K562 (cell line): ENCODE data around the gene ARPC4. TPM values are rescaled to one million over a fixed set of nuclear protein-coding genes. Genes with fewer than 3 reads are reported as not detected.

Experiments used
- BRF2 ChIP-seq: IDR thresholded peaks from 3 replicates; pipeline ENCODE4 v1.6.1; 2011; ENCODE audit warnings: borderline replicate concordance, mild to moderate bottlenecking; ENCODE audit not compliant: insufficient read length, insufficient read depth
- CHD2 ChIP-seq: IDR thresholded peaks from 2 replicates; pipeline ENCODE4 v1.6.1; 2011; ENCODE audit warnings: low read depth, low read length
- KLF6 ChIP-seq: fragments of 250-450 bp; sonication (Bioruptor Pico); IDR thresholded peaks from 2 replicates; pipeline ENCODE4 v1.4.0; 2020; ENCODE audit warnings: mild to moderate bottlenecking, moderate library complexity, borderline replicate concordance
- L3MBTL2 ChIP-seq: fragments of 450-650 bp; IDR thresholded peaks from 2 replicates; pipeline ENCODE4 v1.6.1; 2016; ENCODE audit warnings: mild to moderate bottlenecking, moderate library complexity
- NFE2 ChIP-seq: IDR thresholded peaks from 2 replicates; pipeline ENCODE4 v1.6.1; 2014; ENCODE audit warnings: antibody characterized with exemption, low read depth
- SUPT5H ChIP-seq: fragments of 450-650 bp; IDR thresholded peaks from 2 replicates; pipeline ENCODE4 v1.6.1; 2016
- THRAP3 ChIP-seq: fragments of 450-650 bp; IDR thresholded peaks from 2 replicates; pipeline ENCODE4 v1.6.1; 2016; ENCODE audit warnings: mild to moderate bottlenecking, inconsistent platforms, borderline replicate concordance
- ZNF124 ChIP-seq: sonication (generic); formaldehyde crosslinking; IDR thresholded peaks from 2 replicates; pipeline ENCODE4 v1.8.1; 2022; ENCODE audit warnings: missing genetic modification reagents
- polyA plus RNA-seq, 8 experiments: library from polyadenylated mRNA; depleted of rRNA in 4 of 8; stranded (reverse) in 5 of 8; unstranded in 3 of 8; fragments of >200 nt; fragmentation: Nextera tagmentation in 2 of 8; fragmentation: Illumina TruSeq in 1 of 8; extraction: Ambion mirVana in 2 of 8; extraction: Trizol in 1 of 8; gene quantifications; 2 replicates each; pipeline versions ENCODE4 v1.2.1 to v1.2.3, GENCODE V29; 2011 to 2014; ENCODE audit warnings: inconsistent platforms in 1 of 8, missing spikeins in 1 of 8
- total RNA-seq, 7 experiments: library from RNA; depleted of rRNA in 6 of 7; stranded (reverse); fragments of >200 nt in 6 of 7; fragmentation: Illumina TruSeq in 2 of 7; extraction: Trizol in 2 of 7; gene quantifications; 2 replicates each; pipeline versions ENCODE4 v1.2.1 to v1.2.3, GENCODE V29; 2011 to 2021; ENCODE audit warnings: low replicate concordance in 1 of 7
- TF ChIP-seq, protein P1 (sequence below): fragments of 250-450 bp; sonication (Bioruptor Pico); IDR thresholded peaks from 2 replicates; pipeline ENCODE4 v1.4.0; 2020; ENCODE audit warnings: borderline replicate concordance
- TF ChIP-seq, protein P2 (sequence below), 2 experiments: fragments of 450-650 bp in 1 of 2; IDR thresholded peaks; 2 replicates each; pipeline ENCODE4 v1.6.1; 2011 to 2017; ENCODE audit warnings: low read depth in 2 of 2, antibody characterized with exemption in 1 of 2, borderline replicate concordance in 1 of 2, low read length in 1 of 2, mild to moderate bottlenecking in 1 of 2, mixed read lengths in 1 of 2; ENCODE audit not compliant: control insufficient read depth in 1 of 2
- TF ChIP-seq, protein P3 (sequence below): fragments of 450-650 bp; IDR thresholded peaks from 2 replicates; pipeline ENCODE4 v1.6.1; 2018; ENCODE audit not compliant: partially characterized antibody
- TF ChIP-seq, protein P4 (sequence below): fragments of 450-650 bp; IDR thresholded peaks from 2 replicates; pipeline ENCODE4 v1.6.1; 2016; ENCODE audit warnings: borderline replicate concordance

The ARPC4 gene
- total and polyA plus RNA-seq, 9 of the 15 experiments (the other 6 are each of a cell fraction or from before 2014, with no cell fraction given) = 20.1 to 153 (median 119) TPM

- TF ChIP-seq, protein P1, sequence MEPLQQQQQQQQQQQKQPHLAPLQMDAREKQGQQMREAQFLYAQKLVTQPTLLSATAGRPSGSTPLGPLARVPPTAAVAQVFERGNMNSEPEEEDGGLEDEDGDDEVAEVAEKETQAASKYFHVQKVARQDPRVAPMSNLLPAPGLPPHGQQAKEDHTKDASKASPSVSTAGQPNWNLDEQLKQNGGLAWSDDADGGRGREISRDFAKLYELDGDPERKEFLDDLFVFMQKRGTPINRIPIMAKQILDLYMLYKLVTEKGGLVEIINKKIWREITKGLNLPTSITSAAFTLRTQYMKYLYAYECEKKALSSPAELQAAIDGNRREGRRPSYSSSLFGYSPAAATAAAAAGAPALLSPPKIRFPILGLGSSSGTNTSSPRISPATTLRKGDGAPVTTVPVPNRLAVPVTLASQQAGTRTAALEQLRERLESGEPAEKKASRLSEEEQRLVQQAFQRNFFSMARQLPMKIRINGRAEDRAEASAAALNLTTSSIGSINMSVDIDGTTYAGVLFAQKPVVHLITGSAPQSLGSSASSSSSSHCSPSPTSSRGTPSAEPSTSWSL (CRISPR knock-in tag) = 0 out of 2 replicates have a peak, but pooled peaks have one; percentile 48
- TF ChIP-seq BRF2 (no peak), ZNF124 (CRISPR knock-in tag) (no peak), THRAP3 (no peak), L3MBTL2 (peak; percentile 81), KLF6 (CRISPR knock-in tag) (peak; percentile 64; the same call in 1 of the 2 replicates), NFE2 (no peak), SUPT5H (peak; percentile 82), CHD2 (peak; percentile 57)
- TF ChIP-seq, protein P2, sequence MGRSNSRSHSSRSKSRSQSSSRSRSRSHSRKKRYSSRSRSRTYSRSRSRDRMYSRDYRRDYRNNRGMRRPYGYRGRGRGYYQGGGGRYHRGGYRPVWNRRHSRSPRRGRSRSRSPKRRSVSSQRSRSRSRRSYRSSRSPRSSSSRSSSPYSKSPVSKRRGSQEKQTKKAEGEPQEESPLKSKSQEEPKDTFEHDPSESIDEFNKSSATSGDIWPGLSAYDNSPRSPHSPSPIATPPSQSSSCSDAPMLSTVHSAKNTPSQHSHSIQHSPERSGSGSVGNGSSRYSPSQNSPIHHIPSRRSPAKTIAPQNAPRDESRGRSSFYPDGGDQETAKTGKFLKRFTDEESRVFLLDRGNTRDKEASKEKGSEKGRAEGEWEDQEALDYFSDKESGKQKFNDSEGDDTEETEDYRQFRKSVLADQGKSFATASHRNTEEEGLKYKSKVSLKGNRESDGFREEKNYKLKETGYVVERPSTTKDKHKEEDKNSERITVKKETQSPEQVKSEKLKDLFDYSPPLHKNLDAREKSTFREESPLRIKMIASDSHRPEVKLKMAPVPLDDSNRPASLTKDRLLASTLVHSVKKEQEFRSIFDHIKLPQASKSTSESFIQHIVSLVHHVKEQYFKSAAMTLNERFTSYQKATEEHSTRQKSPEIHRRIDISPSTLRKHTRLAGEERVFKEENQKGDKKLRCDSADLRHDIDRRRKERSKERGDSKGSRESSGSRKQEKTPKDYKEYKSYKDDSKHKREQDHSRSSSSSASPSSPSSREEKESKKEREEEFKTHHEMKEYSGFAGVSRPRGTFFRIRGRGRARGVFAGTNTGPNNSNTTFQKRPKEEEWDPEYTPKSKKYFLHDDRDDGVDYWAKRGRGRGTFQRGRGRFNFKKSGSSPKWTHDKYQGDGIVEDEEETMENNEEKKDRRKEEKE (IDR thresholded peaks at IDR 0.05; ENCODE audit: borderline replicate concordance in 1 of 2, control insufficient read depth in 1 of 2, low read depth in 2 of 2, low read length in 1 of 2) = peak in 1 of 2 experiments; percentile 1; a peak in 1 of 4 replicates
- TF ChIP-seq, protein P3, sequence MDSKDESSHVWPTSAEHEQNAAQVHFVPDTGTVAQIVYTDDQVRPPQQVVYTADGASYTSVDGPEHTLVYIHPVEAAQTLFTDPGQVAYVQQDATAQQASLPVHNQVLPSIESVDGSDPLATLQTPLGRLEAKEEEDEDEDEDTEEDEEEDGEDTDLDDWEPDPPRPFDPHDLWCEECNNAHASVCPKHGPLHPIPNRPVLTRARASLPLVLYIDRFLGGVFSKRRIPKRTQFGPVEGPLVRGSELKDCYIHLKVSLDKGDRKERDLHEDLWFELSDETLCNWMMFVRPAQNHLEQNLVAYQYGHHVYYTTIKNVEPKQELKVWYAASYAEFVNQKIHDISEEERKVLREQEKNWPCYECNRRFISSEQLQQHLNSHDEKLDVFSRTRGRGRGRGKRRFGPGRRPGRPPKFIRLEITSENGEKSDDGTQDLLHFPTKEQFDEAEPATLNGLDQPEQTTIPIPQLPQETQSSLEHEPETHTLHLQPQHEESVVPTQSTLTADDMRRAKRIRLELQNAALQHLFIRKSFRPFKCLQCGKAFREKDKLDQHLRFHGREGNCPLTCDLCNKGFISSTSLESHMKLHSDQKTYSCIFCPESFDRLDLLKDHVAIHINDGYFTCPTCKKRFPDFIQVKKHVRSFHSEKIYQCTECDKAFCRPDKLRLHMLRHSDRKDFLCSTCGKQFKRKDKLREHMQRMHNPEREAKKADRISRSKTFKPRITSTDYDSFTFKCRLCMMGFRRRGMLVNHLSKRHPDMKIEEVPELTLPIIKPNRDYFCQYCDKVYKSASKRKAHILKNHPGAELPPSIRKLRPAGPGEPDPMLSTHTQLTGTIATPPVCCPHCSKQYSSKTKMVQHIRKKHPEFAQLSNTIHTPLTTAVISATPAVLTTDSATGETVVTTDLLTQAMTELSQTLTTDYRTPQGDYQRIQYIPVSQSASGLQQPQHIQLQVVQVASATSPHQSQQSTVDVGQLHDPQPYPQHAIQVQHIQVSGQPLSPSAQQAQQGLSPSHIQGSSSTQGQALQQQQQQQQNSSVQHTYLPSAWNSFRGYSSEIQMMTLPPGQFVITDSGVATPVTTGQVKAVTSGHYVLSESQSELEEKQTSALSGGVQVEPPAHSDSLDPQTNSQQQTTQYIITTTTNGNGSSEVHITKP = peak; percentile 97
- TF ChIP-seq, protein P4, sequence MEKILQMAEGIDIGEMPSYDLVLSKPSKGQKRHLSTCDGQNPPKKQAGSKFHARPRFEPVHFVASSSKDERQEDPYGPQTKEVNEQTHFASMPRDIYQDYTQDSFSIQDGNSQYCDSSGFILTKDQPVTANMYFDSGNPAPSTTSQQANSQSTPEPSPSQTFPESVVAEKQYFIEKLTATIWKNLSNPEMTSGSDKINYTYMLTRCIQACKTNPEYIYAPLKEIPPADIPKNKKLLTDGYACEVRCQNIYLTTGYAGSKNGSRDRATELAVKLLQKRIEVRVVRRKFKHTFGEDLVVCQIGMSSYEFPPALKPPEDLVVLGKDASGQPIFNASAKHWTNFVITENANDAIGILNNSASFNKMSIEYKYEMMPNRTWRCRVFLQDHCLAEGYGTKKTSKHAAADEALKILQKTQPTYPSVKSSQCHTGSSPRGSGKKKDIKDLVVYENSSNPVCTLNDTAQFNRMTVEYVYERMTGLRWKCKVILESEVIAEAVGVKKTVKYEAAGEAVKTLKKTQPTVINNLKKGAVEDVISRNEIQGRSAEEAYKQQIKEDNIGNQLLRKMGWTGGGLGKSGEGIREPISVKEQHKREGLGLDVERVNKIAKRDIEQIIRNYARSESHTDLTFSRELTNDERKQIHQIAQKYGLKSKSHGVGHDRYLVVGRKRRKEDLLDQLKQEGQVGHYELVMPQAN = peak; percentile 88
Measured at GRCh38 chr3:9749645-9750555, 43.0 kb upstream of the ARPC4 start, which contains the start of gene OGG1 (continued).
